K562 (cell line): ENCODE measurements around the gene AKAP6. TPM values are rescaled to one million over a fixed set of nuclear protein-coding genes. Genes with fewer than 3 reads are reported as not detected.

Experiments
- JUN ChIP-seq, 2 experiments: sonication (generic) in 1 of 2; formaldehyde crosslinking in 1 of 2; IDR thresholded peaks; 2 replicates each; pipeline versions ENCODE4 v1.6.1 to v1.8.0; 2012 to 2022; ENCODE audit warnings: borderline replicate concordance in 2 of 2, mild to moderate bottlenecking in 2 of 2, improper control_type of control experiment in 1 of 2, low read depth in 1 of 2, low read length in 1 of 2, missing genetic modification reagents in 1 of 2
- NR2F6 ChIP-seq: fragments of 450-650 bp; formaldehyde crosslinking; IDR thresholded peaks from 2 replicates; pipeline ENCODE4 v1.4.0; 2020; ENCODE audit warnings: mild to moderate bottlenecking
- TAF7 ChIP-seq: fragments of 450-650 bp; IDR thresholded peaks from 2 replicates; pipeline ENCODE4 v1.6.1; 2016; ENCODE audit warnings: missing genetic modification characterization, missing compliant biosample characterization
- TARDBP ChIP-seq: fragments of 450-650 bp; IDR thresholded peaks from 2 replicates; pipeline ENCODE4 v1.6.1; 2016
- ZNF507 ChIP-seq: conservative IDR thresholded peaks from 2 replicates; pipeline ENCODE4 v1.6.1; 2017; ENCODE audit warnings: missing genetic modification characterization, missing compliant biosample characterization
- ZNF57 ChIP-seq: fragments of 450-650 bp; formaldehyde crosslinking; IDR thresholded peaks from 2 replicates; pipeline ENCODE4 v1.4.0; 2020; ENCODE audit warnings: mild to moderate bottlenecking, moderate library complexity
- ZNF780A ChIP-seq: fragments of 250-450 bp; sonication (Bioruptor Pico); IDR thresholded peaks from 2 replicates; pipeline ENCODE4 v1.5.0; 2021; ENCODE audit warnings: mild to moderate bottlenecking
- polyA plus RNA-seq, 8 experiments: library from polyadenylated mRNA; depleted of rRNA in 4 of 8; stranded (reverse) in 5 of 8; unstranded in 3 of 8; fragments of >200 nt; fragmentation: Nextera tagmentation in 2 of 8; fragmentation: Illumina TruSeq in 1 of 8; extraction: Ambion mirVana in 2 of 8; extraction: Trizol in 1 of 8; gene quantifications; 2 replicates each; pipeline versions ENCODE4 v1.2.1 to v1.2.3, GENCODE V29; 2011 to 2014; ENCODE audit warnings: inconsistent platforms in 1 of 8, missing spikeins in 1 of 8
- total RNA-seq, 7 experiments: library from RNA; depleted of rRNA in 6 of 7; stranded (reverse); fragments of >200 nt in 6 of 7; fragmentation: Illumina TruSeq in 2 of 7; extraction: Trizol in 2 of 7; gene quantifications; 2 replicates each; pipeline versions ENCODE4 v1.2.1 to v1.2.3, GENCODE V29; 2011 to 2021; ENCODE audit warnings: low replicate concordance in 1 of 7
- TF ChIP-seq, protein P1 (sequence below): fragments of 200-600 bp; sonication (generic); IDR thresholded peaks from one replicate; pipeline ENCODE4 v1.6.1; 2012; ENCODE audit warnings: mild to moderate bottlenecking, low read depth, low read length, inconsistent platforms
- TF ChIP-seq, protein P2 (sequence below), 2 experiments: fragments of 450-650 bp in 1 of 2; sonication (generic) in 1 of 2; formaldehyde crosslinking; conservative IDR thresholded peaks; 2 replicates each; pipeline versions ENCODE4 v1.4.0 to v1.8.1; 2020 to 2022; ENCODE audit warnings: mild to moderate bottlenecking in 1 of 2, missing genetic modification reagents in 1 of 2
- TF ChIP-seq, protein P3 (sequence below): fragments of 450-650 bp; IDR thresholded peaks from one replicate; pipeline ENCODE4 v1.6.1; 2018; ENCODE audit warnings: mild to moderate bottlenecking, moderate library complexity; ENCODE audit not compliant: partially characterized antibody

Gene AKAP6
- total and polyA plus RNA-seq, 9 of the 15 experiments (the other 6 are each of a cell fraction or from before 2014, with no cell fraction given) = 0.03 to 1.7 (median 0.48) TPM

DNA sequence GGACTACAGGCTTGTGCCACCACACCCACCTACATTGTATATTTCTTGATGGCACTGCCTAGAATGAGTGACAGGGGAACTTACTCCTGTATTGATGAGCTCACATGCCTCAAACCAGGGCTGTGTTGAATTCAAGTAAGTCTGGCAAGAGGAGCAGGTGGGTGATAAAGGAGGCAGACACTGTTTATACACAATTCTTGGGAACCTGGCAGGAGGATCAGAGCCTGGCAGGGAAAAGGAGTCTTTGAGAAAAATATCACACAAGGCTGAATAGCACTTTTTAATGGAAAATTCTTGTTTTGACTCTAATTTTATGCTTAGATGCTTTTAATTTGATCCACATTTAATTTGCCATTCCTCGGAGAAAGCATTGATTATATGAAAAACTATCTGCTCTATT lies 316.5 kb downstream of the AKAP6 start (continued):
- TF ChIP-seq, protein P1, sequence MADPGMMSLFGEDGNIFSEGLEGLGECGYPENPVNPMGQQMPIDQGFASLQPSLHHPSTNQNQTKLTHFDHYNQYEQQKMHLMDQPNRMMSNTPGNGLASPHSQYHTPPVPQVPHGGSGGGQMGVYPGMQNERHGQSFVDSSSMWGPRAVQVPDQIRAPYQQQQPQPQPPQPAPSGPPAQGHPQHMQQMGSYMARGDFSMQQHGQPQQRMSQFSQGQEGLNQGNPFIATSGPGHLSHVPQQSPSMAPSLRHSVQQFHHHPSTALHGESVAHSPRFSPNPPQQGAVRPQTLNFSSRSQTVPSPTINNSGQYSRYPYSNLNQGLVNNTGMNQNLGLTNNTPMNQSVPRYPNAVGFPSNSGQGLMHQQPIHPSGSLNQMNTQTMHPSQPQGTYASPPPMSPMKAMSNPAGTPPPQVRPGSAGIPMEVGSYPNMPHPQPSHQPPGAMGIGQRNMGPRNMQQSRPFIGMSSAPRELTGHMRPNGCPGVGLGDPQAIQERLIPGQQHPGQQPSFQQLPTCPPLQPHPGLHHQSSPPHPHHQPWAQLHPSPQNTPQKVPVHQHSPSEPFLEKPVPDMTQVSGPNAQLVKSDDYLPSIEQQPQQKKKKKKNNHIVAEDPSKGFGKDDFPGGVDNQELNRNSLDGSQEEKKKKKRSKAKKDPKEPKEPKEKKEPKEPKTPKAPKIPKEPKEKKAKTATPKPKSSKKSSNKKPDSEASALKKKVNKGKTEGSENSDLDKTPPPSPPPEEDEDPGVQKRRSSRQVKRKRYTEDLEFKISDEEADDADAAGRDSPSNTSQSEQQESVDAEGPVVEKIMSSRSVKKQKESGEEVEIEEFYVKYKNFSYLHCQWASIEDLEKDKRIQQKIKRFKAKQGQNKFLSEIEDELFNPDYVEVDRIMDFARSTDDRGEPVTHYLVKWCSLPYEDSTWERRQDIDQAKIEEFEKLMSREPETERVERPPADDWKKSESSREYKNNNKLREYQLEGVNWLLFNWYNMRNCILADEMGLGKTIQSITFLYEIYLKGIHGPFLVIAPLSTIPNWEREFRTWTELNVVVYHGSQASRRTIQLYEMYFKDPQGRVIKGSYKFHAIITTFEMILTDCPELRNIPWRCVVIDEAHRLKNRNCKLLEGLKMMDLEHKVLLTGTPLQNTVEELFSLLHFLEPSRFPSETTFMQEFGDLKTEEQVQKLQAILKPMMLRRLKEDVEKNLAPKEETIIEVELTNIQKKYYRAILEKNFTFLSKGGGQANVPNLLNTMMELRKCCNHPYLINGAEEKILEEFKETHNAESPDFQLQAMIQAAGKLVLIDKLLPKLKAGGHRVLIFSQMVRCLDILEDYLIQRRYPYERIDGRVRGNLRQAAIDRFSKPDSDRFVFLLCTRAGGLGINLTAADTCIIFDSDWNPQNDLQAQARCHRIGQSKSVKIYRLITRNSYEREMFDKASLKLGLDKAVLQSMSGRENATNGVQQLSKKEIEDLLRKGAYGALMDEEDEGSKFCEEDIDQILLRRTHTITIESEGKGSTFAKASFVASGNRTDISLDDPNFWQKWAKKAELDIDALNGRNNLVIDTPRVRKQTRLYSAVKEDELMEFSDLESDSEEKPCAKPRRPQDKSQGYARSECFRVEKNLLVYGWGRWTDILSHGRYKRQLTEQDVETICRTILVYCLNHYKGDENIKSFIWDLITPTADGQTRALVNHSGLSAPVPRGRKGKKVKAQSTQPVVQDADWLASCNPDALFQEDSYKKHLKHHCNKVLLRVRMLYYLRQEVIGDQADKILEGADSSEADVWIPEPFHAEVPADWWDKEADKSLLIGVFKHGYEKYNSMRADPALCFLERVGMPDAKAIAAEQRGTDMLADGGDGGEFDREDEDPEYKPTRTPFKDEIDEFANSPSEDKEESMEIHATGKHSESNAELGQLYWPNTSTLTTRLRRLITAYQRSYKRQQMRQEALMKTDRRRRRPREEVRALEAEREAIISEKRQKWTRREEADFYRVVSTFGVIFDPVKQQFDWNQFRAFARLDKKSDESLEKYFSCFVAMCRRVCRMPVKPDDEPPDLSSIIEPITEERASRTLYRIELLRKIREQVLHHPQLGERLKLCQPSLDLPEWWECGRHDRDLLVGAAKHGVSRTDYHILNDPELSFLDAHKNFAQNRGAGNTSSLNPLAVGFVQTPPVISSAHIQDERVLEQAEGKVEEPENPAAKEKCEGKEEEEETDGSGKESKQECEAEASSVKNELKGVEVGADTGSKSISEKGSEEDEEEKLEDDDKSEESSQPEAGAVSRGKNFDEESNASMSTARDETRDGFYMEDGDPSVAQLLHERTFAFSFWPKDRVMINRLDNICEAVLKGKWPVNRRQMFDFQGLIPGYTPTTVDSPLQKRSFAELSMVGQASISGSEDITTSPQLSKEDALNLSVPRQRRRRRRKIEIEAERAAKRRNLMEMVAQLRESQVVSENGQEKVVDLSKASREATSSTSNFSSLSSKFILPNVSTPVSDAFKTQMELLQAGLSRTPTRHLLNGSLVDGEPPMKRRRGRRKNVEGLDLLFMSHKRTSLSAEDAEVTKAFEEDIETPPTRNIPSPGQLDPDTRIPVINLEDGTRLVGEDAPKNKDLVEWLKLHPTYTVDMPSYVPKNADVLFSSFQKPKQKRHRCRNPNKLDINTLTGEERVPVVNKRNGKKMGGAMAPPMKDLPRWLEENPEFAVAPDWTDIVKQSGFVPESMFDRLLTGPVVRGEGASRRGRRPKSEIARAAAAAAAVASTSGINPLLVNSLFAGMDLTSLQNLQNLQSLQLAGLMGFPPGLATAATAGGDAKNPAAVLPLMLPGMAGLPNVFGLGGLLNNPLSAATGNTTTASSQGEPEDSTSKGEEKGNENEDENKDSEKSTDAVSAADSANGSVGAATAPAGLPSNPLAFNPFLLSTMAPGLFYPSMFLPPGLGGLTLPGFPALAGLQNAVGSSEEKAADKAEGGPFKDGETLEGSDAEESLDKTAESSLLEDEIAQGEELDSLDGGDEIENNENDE = no peak
- TF ChIP-seq TARDBP = no peak
- TF ChIP-seq JUN (IDR thresholded peaks at IDR 0.05; ENCODE audit: borderline replicate concordance, low read depth, low read length) = no peak
- no peak for TF ChIP-seq JUN (CRISPR knock-in tag; IDR thresholded peaks at IDR 0.05; ENCODE audit: borderline replicate concordance)
- TF ChIP-seq, protein P2, sequence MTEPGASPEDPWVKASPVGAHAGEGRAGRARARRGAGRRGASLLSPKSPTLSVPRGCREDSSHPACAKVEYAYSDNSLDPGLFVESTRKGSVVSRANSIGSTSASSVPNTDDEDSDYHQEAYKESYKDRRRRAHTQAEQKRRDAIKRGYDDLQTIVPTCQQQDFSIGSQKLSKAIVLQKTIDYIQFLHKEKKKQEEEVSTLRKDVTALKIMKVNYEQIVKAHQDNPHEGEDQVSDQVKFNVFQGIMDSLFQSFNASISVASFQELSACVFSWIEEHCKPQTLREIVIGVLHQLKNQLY (CRISPR knock-in tag; conservative IDR thresholded peaks at IDR 0.05) = no peak
- TF ChIP-seq, protein P3, sequence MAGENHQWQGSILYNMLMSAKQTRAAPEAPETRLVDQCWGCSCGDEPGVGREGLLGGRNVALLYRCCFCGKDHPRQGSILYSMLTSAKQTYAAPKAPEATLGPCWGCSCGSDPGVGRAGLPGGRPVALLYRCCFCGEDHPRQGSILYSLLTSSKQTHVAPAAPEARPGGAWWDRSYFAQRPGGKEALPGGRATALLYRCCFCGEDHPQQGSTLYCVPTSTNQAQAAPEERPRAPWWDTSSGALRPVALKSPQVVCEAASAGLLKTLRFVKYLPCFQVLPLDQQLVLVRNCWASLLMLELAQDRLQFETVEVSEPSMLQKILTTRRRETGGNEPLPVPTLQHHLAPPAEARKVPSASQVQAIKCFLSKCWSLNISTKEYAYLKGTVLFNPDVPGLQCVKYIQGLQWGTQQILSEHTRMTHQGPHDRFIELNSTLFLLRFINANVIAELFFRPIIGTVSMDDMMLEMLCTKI = no peak
- no peak for TF ChIP-seq ZNF507 (tag)
- TF ChIP-seq ZNF57 (CRISPR knock-in tag) = no peak
- no peak for TF ChIP-seq ZNF780A
- no peak for TF ChIP-seq TAF7 (tag)
- no peak for TF ChIP-seq NR2F6 (CRISPR knock-in tag)
